GM23338 (cell line): ENCODE measurements around the gene ATP13A4. TPM values are rescaled to one million over a fixed set of nuclear protein-coding genes. Genes with fewer than 3 reads are reported as not detected.

Experiments
- polyA plus RNA-seq: library from polyadenylated mRNA; unstranded; fragments of >200 nt; fragmentation: Nextera tagmentation; extraction: Ambion mirVana; gene quantifications from 2 replicates; pipeline ENCODE4 v1.2.1, GENCODE V29; 2016
- total RNA-seq: library from RNA; depleted of rRNA; stranded (reverse); fragments of >200 nt; shearing (Covaris generic); gene quantifications from 2 replicates; pipeline ENCODE4 v1.2.3, GENCODE V29; 2014; rRNA removed

ATP13A4 gene
- total and polyA plus RNA-seq, 2 experiments from 2014 or later = not detected

Other genes starting within 250 kb of the ATP13A4 start
- not detected in 2 replicates for gene ATP13A5, start 176.1 kb downstream of the ATP13A4 start, total RNA-seq
- not detected in 2 replicates for gene ATP13A5, start 176.1 kb downstream of the ATP13A4 start, polyA plus RNA-seq
- 78.8 and 89.9 TPM in 2 replicates for gene OPA1, start 38.3 kb upstream of the ATP13A4 start, total RNA-seq
- gene OPA1, start 38.3 kb upstream of the ATP13A4 start, polyA plus RNA-seq = 21.1 and 24.9 TPM in 2 replicates